ENCODE measurements around the gene ACVR1B.

Gene ACVR1B

DNA sequence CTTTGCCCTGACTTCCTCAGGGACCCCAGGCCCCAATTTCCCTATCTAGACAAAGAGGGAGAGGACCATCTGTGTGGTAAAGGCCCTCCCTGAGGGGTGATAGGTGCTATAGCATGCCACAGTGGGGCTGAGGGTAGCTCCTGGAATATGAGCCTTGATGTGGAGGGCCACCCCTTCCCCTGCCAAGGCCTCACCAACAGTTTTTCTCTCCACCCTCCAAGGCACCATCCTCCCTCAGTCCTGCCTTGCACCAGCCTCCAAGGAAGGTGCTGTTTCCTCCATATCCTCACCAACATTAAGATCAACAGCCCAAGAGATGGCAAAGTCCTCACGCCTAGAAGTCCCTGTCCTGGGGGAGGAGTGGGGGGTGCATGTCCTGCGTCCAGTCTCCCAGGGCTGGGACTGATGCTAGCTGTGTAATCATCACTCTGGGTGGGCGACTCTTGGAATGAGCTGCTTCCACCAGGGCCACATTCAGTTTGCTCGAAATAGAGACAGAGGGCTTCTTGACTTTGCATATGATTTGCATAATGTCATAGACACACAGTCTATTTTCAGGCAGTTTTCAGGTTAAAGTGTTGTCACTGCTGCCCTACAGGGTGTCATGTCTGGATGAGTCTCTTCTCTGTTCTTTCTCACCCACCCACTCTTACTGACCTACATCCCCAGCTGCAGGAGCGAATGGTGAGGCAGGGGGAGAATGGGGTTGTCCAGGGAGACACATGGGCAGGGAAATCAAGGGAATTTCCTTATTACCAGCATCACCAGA is 26.8 kb upstream of the ACVR1B start:
- H3K4me3 ChIP-seq (ENCODE audit: low read depth, low read length) = no peak overlapping the region
- TF ChIP-seq, protein P1, sequence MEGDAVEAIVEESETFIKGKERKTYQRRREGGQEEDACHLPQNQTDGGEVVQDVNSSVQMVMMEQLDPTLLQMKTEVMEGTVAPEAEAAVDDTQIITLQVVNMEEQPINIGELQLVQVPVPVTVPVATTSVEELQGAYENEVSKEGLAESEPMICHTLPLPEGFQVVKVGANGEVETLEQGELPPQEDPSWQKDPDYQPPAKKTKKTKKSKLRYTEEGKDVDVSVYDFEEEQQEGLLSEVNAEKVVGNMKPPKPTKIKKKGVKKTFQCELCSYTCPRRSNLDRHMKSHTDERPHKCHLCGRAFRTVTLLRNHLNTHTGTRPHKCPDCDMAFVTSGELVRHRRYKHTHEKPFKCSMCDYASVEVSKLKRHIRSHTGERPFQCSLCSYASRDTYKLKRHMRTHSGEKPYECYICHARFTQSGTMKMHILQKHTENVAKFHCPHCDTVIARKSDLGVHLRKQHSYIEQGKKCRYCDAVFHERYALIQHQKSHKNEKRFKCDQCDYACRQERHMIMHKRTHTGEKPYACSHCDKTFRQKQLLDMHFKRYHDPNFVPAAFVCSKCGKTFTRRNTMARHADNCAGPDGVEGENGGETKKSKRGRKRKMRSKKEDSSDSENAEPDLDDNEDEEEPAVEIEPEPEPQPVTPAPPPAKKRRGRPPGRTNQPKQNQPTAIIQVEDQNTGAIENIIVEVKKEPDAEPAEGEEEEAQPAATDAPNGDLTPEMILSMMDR (IDR thresholded peaks at IDR 0.05; ENCODE audit: low read depth, low read length) = no peak

DNA sequence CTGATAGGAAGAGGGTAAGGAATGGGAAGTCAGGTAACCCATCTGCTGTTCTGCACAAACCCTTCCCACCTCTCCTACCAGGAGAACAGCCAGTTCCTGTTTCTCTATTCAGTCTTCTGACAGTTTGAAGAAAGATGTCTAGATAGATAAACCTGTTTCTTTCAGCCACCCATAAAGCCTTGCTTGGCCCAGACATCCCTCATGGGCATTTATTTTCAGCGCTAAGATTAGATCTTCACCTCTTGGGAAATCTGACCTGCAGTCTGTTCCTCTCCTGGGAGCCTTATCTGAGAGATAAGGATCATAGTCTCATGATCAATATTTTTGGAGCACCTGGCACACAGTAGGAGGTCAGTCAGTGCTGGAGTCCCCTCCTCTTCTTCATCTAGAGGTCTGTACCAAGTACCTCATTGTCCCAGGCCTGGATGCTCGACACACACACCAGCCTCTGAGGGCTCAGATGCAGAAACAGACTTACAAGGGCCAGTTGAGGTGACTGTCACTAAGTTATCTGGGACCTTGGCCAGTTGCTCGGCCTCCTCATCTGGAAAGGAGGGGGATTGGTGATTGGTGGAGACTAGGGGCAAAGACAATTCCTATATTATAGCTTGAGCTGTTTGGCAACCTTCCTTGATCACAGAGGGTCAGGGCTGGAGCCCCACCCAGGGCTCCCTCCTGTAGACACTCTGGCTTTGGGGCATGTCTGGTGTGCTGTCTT is 26.0 kb upstream of the ACVR1B start:
- H3K4me3 ChIP-seq (ENCODE audit: low read depth, low read length) = no peak overlapping the region
- TF ChIP-seq, protein P1 (IDR thresholded peaks at IDR 0.05; ENCODE audit: low read depth, low read length) = no peak

DNA sequence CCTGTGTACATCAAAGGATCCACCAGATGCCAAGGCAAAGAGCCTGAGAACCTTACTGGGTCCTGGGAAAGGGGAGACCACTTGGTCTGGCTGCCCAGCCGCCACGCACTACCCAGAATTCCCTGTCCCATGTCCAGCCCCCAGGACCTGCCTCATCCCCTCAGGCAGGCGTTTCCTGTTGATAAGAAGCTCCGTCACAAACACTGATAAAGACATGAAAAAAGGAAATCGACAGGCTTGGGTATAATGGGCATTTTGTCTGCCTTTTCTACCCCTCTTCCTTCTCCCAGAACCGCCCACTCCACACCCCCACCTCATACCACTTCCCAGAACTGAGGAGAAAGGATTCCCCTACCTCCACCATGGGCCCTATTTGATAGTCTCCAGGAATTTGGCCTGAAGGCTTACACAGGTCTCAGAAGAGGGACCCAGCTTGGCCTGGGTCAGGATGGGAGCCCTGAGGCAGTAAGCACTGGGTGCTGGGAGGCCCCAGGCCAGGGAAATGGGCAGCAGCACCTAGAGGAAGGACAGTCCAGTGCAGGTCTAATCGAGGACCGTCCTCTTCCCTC is 25.4 kb upstream of the ACVR1B start:
- TF ChIP-seq, protein P1 (IDR thresholded peaks at IDR 0.05; ENCODE audit: low read depth, low read length) = no peak
- no peak overlapping the region for H3K4me3 ChIP-seq (ENCODE audit: low read depth, low read length)

DNA sequence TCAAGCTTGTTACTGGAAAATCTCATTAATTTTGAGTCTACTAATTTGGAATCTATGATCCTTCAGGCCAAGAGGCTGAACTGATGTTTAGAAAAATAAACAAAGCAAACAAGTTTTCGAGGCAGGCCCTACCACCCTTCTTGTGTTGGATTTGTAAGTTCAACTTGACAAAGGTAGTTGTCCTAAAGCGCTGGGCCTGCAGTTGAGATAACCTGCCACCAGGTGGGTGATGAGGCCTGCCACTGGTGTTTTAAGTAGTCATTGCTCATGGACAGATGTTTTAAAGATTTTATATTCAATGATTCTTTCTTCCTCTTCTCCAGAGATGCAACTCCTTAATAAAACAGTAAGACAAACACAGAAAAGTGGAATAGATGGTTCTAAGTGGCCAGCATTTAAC is 24.8 kb upstream of the ACVR1B start:
- TF ChIP-seq, protein P1 (IDR thresholded peaks at IDR 0.05; ENCODE audit: low read depth, low read length) = peak; percentile 27; the same call in 1 of the 2 replicates
- H3K4me3 ChIP-seq (ENCODE audit: low read depth, low read length) = no peak overlapping the region

DNA sequence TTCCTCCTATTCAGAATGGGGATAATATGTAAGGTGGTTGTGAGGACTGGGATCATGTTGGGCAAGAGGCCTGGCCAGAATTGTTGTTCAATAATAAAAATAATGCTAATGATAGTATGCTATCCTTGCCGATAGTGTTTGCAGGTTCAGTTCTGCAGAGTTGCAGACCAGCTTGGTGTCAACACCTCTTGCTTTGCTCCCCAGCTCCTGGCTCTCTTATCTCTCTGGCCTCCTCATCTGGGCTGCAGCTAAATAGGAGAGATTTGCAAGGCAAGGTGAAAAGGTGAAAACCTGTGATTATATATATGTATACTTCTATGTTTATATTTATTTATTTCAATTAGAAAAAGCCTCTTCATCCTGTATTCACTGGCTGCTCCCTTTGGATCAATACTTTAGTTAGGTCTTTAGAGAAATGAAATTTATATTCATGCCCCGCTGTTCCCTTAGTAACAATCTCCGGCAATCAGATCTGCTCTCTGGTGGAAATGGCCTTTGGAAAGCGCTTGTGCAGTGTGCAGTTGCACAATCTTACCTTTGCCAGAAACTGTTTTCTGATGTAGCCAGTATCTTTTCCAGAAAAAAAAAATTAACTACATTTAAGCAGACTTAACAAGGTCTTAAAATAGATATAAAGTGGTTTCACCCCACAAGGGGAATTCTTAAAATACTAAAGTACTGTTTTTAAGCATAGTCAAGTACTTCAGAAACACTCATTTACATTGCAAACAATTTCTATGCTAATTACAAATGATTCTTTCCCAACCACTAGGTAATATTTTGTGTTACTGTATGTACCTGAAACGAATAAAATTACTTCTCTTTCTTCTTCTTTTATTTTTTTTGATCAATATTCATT is 19.1 kb upstream of the ACVR1B start:
- TF ChIP-seq, protein P1 (IDR thresholded peaks at IDR 0.05; ENCODE audit: low read depth, low read length) = no peak
- H3K4me3 ChIP-seq (ENCODE audit: low read depth, low read length) = no peak overlapping the region

DNA sequence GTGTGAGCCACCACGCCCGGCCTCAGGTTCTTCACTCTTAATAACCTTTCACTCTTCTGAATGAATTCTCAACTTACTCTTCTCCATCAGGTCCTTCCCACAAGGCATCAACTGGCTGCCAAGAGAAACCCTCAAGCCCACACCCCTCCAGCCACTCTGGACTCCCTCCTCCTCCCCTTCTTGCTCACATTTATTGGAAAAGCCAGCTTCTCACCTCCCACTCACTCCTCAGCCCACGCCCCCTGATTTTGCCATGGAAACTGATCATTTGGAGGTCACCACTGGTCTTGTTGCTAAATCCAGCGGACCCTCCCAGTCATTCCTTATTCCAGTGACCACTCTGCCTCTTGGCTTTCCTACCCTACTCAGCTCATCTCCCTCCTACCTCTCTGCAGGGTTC is 17.4 kb upstream of the ACVR1B start:
- TF ChIP-seq, protein P1 (IDR thresholded peaks at IDR 0.05; ENCODE audit: low read depth, low read length) = no peak
- H3K4me3 ChIP-seq (ENCODE audit: low read depth, low read length) = no peak overlapping the region
